GM10248 (cell line): ENCODE data around the gene HS3ST5.

Experiments
- CTCF ChIA-PET: fragments of 300-600 bp; sonication (Branson Sonifier 250); formaldehyde crosslinking; extraction: SDS; loops from one replicate; lab custom pipeline; 2021; ENCODE audit warnings: antibody characterized with exemption; lab: Yijun Ruan, JAX
- POLR2A ChIA-PET: fragments of 350-650 bp; sonication (Branson Sonifier 250); formaldehyde crosslinking; extraction: SDS; loops from one replicate; lab custom pipeline; 2020; ENCODE audit warnings: antibody characterized with exemption; lab: Yijun Ruan, JAX
- DNase-seq: peaks from one replicate; pipeline ENCODE4 v3.0.0; 2012; ENCODE audit errors: extremely low spot score
- CTCF ChIP-seq: IDR thresholded peaks from 2 replicates; pipeline ENCODE4 v1.5.1; 2012; ENCODE audit warnings: mild to moderate bottlenecking, low read depth; ENCODE audit errors: extremely low read depth, missing control alignments, control extremely low read depth

The HS3ST5 gene

GRCh38 chr6:114297135-114297534, 45.7 kb downstream of the HS3ST5 start:
- CTCF ChIA-PET: no interaction called here
- TF ChIP-seq CTCF: no peak
- DNase-seq: no peak
- POLR2A ChIA-PET: no interaction called here

- DNase-seq: no peak
- POLR2A ChIA-PET: no interaction called here
- CTCF ChIA-PET: interaction anchor here (1.0 kb wide), 1 partner anchor 11 kb away, joined by 3 read pairs; no protein-coding TSS in a partner anchor
- no peak for TF ChIP-seq CTCF
Observed at GRCh38 chr6:114292431-114292830, 50.4 kb downstream of the HS3ST5 start.

GRCh38 chr6:114291428-114291827, 51.4 kb downstream of the HS3ST5 start:
- ChIA-PET CTCF (interaction anchor here (1.0 kb wide), 1 partner anchor 12 kb away, joined by 3 read pairs; no protein-coding TSS in a partner anchor), POLR2A (no interaction called here)
- TF ChIP-seq CTCF: no peak

GRCh38 chr6:114290864-114291263, 52.0 kb downstream of the HS3ST5 start:
- POLR2A ChIA-PET: no interaction called here
- no peak for DNase-seq
- TF ChIP-seq CTCF: no peak
- CTCF ChIA-PET: no interaction called here

More at GRCh38 chr6:114291428-114291827, 51.4 kb downstream of the HS3ST5 start:
- DNase-seq: no peak

- ChIA-PET POLR2A (no interaction called here), CTCF (no interaction called here)
- no peak for DNase-seq
- TF ChIP-seq CTCF: no peak
Observed at GRCh38 chr6:114288701-114289495, 53.9 kb downstream of the HS3ST5 start.

- ChIA-PET CTCF (no interaction called here), POLR2A (no interaction called here)
- TF ChIP-seq CTCF: no peak
- no peak for DNase-seq
Observed at GRCh38 chr6:114287461-114287860, 55.4 kb downstream of the HS3ST5 start.
